Karpas-422 (cell line): Measurements from ENCODE around the gene RARS2. TPM values are rescaled to one million over a fixed set of nuclear protein-coding genes. Genes with fewer than 3 reads are reported as not detected.

Source experiments
- DNase-seq: peaks from one replicate; pipeline ENCODE4 v3.0.0-alpha.2; 2015
- H2AFZ ChIP-seq: fragments of 200-600 bp; sonication (generic); 2 replicates; pipeline ENCODE4 v1.6.1; 2014; ENCODE audit warnings: antibody characterized with exemption, low read length, mixed read lengths
- H3K27ac ChIP-seq: fragments of 200-600 bp; sonication (generic); 2 replicates; pipeline ENCODE4 v1.5.1; 2014; ENCODE audit warnings: mild to moderate bottlenecking, low read length, moderate library complexity
- H3K27me3 ChIP-seq: fragments of 200-600 bp; sonication (generic); 2 replicates; pipeline ENCODE4 v1.6.1; 2014; ENCODE audit warnings: low read length, mixed read lengths
- H3K36me3 ChIP-seq: fragments of 200-600 bp; sonication (generic); 2 replicates; pipeline ENCODE4 v1.6.1; 2014; ENCODE audit warnings: low read length, mixed read lengths; ENCODE audit not compliant: insufficient read depth
- H3K4me1 ChIP-seq: fragments of 200-600 bp; sonication (generic); 2 replicates; pipeline ENCODE4 v1.6.1; 2014; ENCODE audit warnings: mild to moderate bottlenecking, low read length, mixed read lengths
- H3K4me2 ChIP-seq: fragments of 200-600 bp; sonication (generic); 2 replicates; pipeline ENCODE4 v1.6.1; 2014; ENCODE audit warnings: low read length, low read depth, mild to moderate bottlenecking; ENCODE audit not compliant: poor library complexity, severe bottlenecking
- H3K4me3 ChIP-seq: fragments of 200-600 bp; sonication (generic); 2 replicates; pipeline ENCODE4 v1.5.1; 2014; ENCODE audit warnings: mild to moderate bottlenecking, antibody characterized with exemption, low read length, mixed read lengths
- H3K79me2 ChIP-seq: fragments of 200-600 bp; sonication (generic); 2 replicates; pipeline ENCODE4 v1.6.1; 2014; ENCODE audit warnings: mild to moderate bottlenecking, low read length, mixed read lengths
- H3K9ac ChIP-seq: fragments of 200-600 bp; sonication (generic); 2 replicates; pipeline ENCODE4 v1.6.0; 2014; ENCODE audit warnings: low read length
- H3K9me2 ChIP-seq: fragments of 200-600 bp; sonication (generic), shearing (Covaris generic); replicated peaks from 2 replicates; pipeline ENCODE4 v1.6.0; 2014; ENCODE audit warnings: mild to moderate bottlenecking, low read length, moderate library complexity; ENCODE audit not compliant: insufficient read depth
- H3K9me3 ChIP-seq: fragments of 300-700, 200-600 bp; sonication (generic); 2 replicates; pipeline ENCODE4 v1.6.1; 2014; ENCODE audit warnings: low read length, mixed read lengths
- H4K20me1 ChIP-seq: fragments of 200-600 bp; sonication (generic); 2 replicates; pipeline ENCODE4 v1.6.1; 2014; ENCODE audit warnings: mild to moderate bottlenecking, antibody characterized with exemption, low read length, low read depth; ENCODE audit not compliant: insufficient read depth
- total RNA-seq: library from RNA; depleted of rRNA; stranded (reverse); fragments of >200 nt; shearing (Covaris generic); gene quantifications from 2 replicates; pipeline ENCODE4 v1.2.3, GENCODE V29; 2014; ENCODE audit warnings: low replicate concordance

Gene RARS2
- total RNA-seq, 1 experiment from 2014 or later = 27.7 TPM

DNA sequence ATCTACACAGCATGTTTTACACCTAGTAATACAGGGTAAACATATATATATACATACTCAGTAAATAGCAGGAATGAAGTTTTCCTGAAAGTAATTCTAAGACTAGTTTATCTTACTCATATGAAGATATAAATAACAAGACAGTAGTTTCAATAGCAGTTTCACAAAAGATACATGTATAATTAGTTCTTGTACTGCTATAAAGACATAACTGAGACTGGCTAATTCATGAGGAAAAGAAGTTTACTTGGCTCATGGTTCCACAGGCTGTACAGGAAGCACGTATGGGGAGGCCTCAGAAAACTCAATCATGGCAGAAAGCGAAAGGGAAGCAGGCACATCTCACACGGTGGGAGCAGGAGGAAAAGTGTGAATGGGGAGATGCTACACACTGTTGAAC is 16.9 kb downstream of the RARS2 start:
- H3K4me2 ChIP-seq = no peak overlapping the region
- no peak for DNase-seq
- no peaks in the 10 kb centered on the region for H4K20me1 ChIP-seq
- H3K4me3 ChIP-seq = no peak overlapping the region
- no peaks in the 10 kb centered on the region for H3K27me3 ChIP-seq
- peaks cover 94% of the 10 kb centered on the region for H3K79me2 ChIP-seq
- H3K27ac ChIP-seq = no peak overlapping the region
- H3K9ac ChIP-seq = no peak overlapping the region
- H3K4me1 ChIP-seq = peaks cover 9% of the 10 kb centered on the region
- no peak overlapping the region for H2AFZ ChIP-seq
- no peaks in the 10 kb centered on the region for H3K9me2 ChIP-seq
- peaks cover 21% of the 10 kb centered on the region for H3K36me3 ChIP-seq
- H3K9me3 ChIP-seq = no peaks in the 10 kb centered on the region

DNA sequence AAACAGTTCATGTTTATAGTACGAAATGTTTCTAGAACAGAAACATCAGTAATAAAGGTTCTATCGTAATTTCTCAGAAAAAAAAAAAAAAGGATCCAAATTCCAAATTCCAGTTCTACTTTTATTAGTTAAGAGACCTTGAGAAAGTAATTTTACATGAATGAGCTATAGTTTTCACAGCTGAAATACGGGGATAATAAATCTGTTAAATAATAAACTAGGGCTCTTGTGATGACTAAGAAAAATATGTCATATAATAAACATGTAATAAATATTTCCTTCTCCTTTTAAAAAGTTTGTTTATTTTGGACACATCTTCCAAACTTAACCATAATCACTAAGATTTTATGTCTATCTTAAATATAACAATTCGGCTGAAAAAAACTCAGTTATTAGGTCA is 17.8 kb downstream of the RARS2 start:
- DNase-seq = no peak
- Histone ChIP-seq H3K9me2 (no peaks in the 10 kb centered on the region), H3K79me2 (peaks cover 93% of the 10 kb centered on the region), H3K4me2 (no peak overlapping the region), H3K27me3 (no peaks in the 10 kb centered on the region), H3K4me3 (no peak overlapping the region), H2AFZ (no peak overlapping the region), H3K9ac (no peak overlapping the region), H3K9me3 (no peaks in the 10 kb centered on the region), H3K36me3 (peaks cover 16% of the 10 kb centered on the region), H4K20me1 (no peaks in the 10 kb centered on the region), H3K27ac (no peak overlapping the region), H3K4me1 (peaks cover 9% of the 10 kb centered on the region)

DNA sequence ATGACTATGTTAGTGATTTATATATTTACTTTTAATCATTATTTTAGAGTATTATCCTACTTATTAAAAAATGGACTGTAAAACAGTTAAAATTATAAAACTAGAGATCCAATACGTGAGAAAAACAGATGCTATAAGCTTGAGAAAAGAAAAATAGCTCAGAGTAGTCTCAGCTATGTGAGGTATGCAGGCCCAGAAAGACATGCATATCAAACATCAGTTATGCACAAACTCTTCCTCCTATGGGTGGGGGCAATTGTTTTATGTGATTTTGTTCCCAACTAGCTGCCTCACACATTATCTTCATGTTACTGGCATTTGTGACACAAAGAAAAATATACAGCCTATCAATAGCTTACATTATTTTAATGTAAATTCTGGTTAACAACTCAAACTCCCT is 28.8 kb downstream of the RARS2 start:
- Histone ChIP-seq H3K27me3 (no peaks in the 10 kb centered on the region), H3K4me3 (no peak overlapping the region), H3K4me1 (no peaks in the 10 kb centered on the region), H3K9me2 (no peaks in the 10 kb centered on the region), H2AFZ (no peak overlapping the region), H3K9me3 (no peaks in the 10 kb centered on the region), H3K79me2 (peaks cover 47% of the 10 kb centered on the region), H3K4me2 (no peak overlapping the region), H3K36me3 (peaks cover 34% of the 10 kb centered on the region; the same call in 1 of the 2 replicates), H3K27ac (no peak overlapping the region), H4K20me1 (no peaks in the 10 kb centered on the region), H3K9ac (no peak overlapping the region)
- no peak for DNase-seq

DNA sequence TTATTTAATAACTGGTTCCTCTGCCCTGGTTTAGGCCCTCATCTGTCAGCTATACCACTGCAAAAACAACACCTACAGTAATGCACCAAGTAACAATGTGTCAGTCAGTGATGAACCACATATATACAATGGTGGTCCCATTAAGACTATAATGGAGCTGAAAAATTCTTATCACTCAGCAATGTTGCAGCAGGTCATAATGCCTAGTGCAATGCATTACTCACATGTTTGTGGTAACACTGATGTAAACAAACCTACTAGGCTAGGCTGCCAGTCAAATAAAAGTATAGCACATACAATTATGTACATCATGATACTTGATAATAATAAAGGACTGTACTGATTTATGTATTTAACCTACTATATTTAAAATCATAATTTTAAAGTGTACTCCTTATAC is 31.3 kb downstream of the RARS2 start:
- no peak overlapping the region for H3K4me3 ChIP-seq
- H2AFZ ChIP-seq = no peak overlapping the region
- H3K36me3 ChIP-seq = peaks cover 24% of the 10 kb centered on the region; the same call in 1 of the 2 replicates
- no peak for DNase-seq
- peaks cover 44% of the 10 kb centered on the region for H3K79me2 ChIP-seq
- no peaks in the 10 kb centered on the region for H3K9me3 ChIP-seq
- no peaks in the 10 kb centered on the region for H3K4me1 ChIP-seq
- H3K4me2 ChIP-seq = no peak overlapping the region
- no peaks in the 10 kb centered on the region for H3K27me3 ChIP-seq
- no peaks in the 10 kb centered on the region for H4K20me1 ChIP-seq
- H3K27ac ChIP-seq = no peak overlapping the region
- no peaks in the 10 kb centered on the region for H3K9me2 ChIP-seq
- no peak overlapping the region for H3K9ac ChIP-seq

DNA sequence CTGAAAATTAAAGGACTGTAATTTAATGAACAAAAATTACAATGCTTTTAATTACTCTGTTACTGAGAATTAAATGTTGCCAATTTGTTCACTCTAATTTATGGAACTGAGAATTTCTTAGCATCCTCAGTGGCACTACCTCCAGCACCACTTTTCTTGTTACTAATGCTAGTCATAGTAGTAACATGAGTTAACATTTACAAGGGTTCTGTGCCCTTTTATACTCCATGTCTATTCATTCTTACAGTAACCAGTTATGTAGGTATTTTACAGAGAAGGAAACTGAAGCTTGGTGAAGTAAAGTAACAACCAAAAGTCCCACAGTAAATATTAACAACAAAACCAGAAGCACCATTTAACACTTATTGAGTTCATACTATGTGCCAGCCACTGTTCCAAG is 34.3 kb downstream of the RARS2 start:
- no peak overlapping the region for H3K4me3 ChIP-seq
- no peaks in the 10 kb centered on the region for H3K9me2 ChIP-seq
- no peak overlapping the region for H3K4me2 ChIP-seq
- no peak overlapping the region for H3K27ac ChIP-seq
- DNase-seq = no peak
- H3K79me2 ChIP-seq = peaks cover 50% of the 10 kb centered on the region
- H3K4me1 ChIP-seq = no peaks in the 10 kb centered on the region
- no peak overlapping the region for H3K9ac ChIP-seq
- H4K20me1 ChIP-seq = no peaks in the 10 kb centered on the region
- H3K9me3 ChIP-seq = no peaks in the 10 kb centered on the region
- no peak overlapping the region for H2AFZ ChIP-seq
- H3K36me3 ChIP-seq = peaks cover 20% of the 10 kb centered on the region; the same call in 1 of the 2 replicates
- no peaks in the 10 kb centered on the region for H3K27me3 ChIP-seq

DNA sequence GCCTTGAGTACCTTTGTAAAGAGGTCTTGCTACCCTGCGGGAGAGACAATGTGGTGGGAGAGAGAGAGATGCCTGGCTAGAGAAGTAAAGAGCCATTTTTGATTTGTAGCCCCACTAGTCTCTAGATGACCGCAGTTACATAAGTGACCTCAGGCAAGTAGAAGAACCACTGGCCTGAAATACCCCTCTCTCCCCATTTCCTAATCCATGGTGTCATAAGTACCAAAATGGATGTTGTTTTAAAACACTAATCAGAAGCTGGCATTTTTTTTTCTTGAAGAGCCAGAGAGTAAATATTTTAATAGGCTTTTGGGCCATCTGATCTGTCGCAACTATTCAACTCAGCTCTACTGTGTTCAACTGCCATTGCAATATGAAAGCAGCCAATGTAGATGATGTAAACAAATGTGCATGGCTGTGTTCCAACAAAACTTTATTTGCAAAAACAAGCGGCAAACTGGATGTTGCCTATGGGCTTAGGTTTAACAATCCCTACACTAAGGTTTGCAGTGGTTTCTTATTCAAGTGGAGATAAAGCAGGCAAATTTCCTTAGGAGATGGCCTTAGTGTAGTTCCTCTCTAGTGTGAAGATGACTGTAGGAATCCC is 36.5 kb downstream of the RARS2 start:
- no peaks in the 10 kb centered on the region for H3K27me3 ChIP-seq
- H3K9me2 ChIP-seq = no peaks in the 10 kb centered on the region
- no peak for DNase-seq
- no peaks in the 10 kb centered on the region for H3K9me3 ChIP-seq
- no peak overlapping the region for H3K4me2 ChIP-seq
- no peaks in the 10 kb centered on the region for H3K4me1 ChIP-seq
- H3K4me3 ChIP-seq = no peak overlapping the region
- no peak overlapping the region for H2AFZ ChIP-seq
- peaks cover 24% of the 10 kb centered on the region; the same call in 1 of the 2 replicates for H3K36me3 ChIP-seq
- H3K79me2 ChIP-seq = peaks cover 50% of the 10 kb centered on the region
- no peaks in the 10 kb centered on the region for H4K20me1 ChIP-seq
- H3K27ac ChIP-seq = no peak overlapping the region
- no peak overlapping the region for H3K9ac ChIP-seq

DNA sequence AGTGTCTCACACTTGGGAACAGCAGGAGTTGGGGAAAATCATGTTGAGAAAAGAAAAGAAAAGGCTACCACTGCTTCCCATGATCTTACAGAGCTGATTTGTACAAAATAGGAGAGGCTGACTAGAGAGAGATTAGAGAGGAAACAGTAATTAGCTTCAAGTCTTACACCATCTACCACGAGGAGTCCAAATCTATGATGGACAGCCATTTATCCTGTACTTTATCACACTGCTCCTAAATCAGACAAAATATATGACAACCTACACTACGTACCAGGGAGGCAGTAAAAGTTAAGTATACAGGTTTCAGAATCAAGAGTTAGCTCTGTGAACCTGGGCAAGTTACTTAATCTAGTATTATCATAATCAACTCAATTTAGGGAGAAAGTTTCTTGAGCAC is 38.0 kb downstream of the RARS2 start:
- no peak overlapping the region for H3K4me3 ChIP-seq
- no peaks in the 10 kb centered on the region for H4K20me1 ChIP-seq
- no peaks in the 10 kb centered on the region for H3K4me1 ChIP-seq
- H3K4me2 ChIP-seq = no peak overlapping the region
- H3K9ac ChIP-seq = no peak overlapping the region
- peaks cover 48% of the 10 kb centered on the region for H3K79me2 ChIP-seq
- H3K27me3 ChIP-seq = no peaks in the 10 kb centered on the region
- no peaks in the 10 kb centered on the region for H3K9me3 ChIP-seq
- H3K9me2 ChIP-seq = no peaks in the 10 kb centered on the region
- DNase-seq = no peak
- H3K27ac ChIP-seq = no peak overlapping the region
- no peak overlapping the region for H2AFZ ChIP-seq
- peaks cover 24% of the 10 kb centered on the region; the same call in 1 of the 2 replicates for H3K36me3 ChIP-seq

DNA sequence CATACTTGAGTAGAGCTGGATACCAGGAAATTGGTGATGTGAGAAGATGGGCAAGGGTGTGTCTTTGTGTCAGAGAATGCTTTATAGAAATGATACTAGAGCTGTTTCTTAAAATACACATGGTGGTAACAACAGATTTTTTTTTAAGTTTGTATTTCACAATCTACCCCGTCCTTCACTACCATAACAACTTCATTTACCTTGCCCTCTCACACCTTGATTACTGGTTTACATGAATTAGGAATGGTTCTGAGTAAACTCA is 45.4 kb downstream of the RARS2 start:
- Histone ChIP-seq H3K9ac (no peak overlapping the region), H3K9me3 (peaks cover 8% of the 10 kb centered on the region; the same call in 1 of the 2 replicates), H3K4me1 (no peaks in the 10 kb centered on the region), H4K20me1 (no peaks in the 10 kb centered on the region), H3K79me2 (peaks cover 17% of the 10 kb centered on the region; the same call in 1 of the 2 replicates), H2AFZ (no peak overlapping the region), H3K36me3 (peaks cover 55% of the 10 kb centered on the region), H3K9me2 (no peaks in the 10 kb centered on the region), H3K4me2 (no peak overlapping the region), H3K4me3 (no peak overlapping the region), H3K27ac (no peak overlapping the region), H3K27me3 (no peaks in the 10 kb centered on the region)
- no peak for DNase-seq
